Measurements from ENCODE around the gene SPRYD3.
"Not testable (repeated sequence)": the region's sequence is repeated elsewhere in the genome, so short reads cannot be mapped to it uniquely, and the experiment has no call there.

SPRYD3 gene

DNA sequence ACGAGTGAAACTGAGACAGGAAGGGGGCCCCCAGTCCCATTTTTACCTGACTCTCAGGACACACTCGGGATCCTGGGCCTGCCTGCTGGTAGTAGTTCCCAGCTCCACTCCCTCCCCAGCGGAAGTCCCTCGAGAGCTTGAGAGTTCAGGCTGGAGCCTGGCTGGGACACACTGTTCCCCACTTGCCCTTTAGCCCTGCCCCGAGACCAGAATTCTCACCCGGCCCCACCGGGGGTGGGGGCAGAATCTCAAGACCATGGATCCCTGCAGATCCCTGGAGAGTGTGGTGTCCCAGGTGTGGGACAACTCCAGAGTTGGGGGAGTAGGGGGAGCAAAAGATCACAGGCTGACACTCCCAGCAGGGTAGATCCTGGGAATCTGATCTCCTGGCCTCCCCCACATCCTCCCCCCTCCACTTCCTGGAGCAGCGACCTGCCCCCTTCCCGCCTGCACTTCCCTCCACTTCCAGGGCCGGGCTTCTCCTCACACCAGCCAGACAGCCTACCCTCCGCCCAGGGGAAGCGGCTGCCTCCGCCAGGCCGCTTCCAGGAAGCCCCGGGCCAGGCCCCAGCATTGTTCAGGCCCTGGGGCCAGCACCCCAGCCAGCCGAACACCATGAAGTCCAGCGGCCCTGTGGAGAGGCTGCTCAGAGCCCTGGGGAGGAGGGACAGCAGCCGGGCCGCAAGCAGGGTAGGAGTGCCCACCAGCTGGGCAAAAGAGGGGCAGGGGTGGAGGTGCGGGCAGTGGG is 29.4 kb downstream of the SPRYD3 start, which contains the start of gene TNS2:
TNS2 (plus strand) TSS at position 495 of the 748 bp plus-strand sequence; CDS start at position 616, 121 bp downstream.
- peak; percentile 53 for DNase-seq (ENCODE audit: low spot score)

DNA sequence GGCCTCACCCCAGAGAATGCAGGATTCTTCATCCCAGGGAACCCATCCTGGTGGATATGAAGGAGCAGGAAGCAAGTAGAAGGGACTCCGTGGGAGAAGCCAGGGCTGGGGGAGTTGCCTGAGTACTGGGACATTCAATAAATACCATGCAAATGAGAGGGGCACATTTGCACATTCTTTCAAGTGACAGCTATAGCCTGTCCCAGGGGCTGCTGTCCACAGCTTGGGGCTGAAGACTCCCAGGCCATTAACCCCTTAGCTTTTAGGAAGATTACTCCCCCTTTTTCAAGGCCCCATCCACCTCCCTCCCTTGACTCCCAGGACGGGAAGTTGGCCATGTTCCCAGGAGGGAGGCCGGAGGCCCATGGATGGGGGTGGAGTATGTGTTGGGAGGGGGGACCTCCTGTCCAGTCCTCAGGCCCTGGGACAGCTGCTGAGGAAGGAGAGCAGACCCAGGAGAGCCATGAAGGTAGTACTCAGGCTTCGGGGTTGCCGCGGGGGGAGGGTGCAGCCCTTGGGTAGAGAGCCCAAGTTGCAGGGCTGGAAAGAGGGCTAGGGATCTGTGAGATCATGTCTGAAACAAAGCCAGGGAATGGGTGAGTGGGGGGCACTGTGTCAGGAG is 30.3 kb downstream of the SPRYD3 start:
- DNase-seq (ENCODE audit: low spot score): peak; percentile 65

DNA sequence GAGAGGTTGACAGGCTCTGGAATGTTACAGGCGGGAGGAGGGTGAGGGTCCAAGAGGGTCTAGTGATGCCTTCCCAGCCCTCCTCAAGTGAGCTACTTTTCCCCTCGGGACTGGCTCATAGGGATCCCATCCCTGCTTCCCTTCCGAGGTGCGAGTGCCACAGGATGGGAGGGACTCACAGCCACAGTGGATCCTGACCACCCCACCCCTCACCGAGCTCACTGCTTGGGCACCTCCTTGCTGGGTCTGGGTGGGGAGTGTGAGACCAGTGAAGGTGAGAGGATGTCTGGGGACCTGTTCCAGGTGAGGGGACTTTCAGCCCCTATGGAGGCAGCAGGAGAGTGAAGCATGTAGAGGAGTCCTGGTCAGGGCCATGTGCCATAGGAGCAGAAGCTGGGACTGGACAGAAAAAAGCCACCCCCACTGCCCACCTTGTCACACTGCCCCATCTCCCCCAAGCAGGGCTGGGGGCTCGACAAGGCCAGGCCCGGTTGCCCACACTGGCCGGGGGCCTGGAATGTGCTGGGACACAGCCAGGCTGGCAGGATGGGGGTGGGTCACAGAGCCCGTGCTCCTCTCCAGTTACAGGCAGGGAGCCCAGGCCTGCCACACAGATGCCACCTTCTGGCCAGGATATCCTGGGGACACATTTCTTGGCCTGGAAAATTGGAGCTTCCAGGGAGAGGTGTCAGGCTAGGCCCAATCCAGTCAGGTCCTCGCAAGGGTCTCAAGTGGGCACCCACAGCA is 31.0 kb downstream of the SPRYD3 start:
- peak; percentile 28 for DNase-seq (ENCODE audit: low spot score)

DNA sequence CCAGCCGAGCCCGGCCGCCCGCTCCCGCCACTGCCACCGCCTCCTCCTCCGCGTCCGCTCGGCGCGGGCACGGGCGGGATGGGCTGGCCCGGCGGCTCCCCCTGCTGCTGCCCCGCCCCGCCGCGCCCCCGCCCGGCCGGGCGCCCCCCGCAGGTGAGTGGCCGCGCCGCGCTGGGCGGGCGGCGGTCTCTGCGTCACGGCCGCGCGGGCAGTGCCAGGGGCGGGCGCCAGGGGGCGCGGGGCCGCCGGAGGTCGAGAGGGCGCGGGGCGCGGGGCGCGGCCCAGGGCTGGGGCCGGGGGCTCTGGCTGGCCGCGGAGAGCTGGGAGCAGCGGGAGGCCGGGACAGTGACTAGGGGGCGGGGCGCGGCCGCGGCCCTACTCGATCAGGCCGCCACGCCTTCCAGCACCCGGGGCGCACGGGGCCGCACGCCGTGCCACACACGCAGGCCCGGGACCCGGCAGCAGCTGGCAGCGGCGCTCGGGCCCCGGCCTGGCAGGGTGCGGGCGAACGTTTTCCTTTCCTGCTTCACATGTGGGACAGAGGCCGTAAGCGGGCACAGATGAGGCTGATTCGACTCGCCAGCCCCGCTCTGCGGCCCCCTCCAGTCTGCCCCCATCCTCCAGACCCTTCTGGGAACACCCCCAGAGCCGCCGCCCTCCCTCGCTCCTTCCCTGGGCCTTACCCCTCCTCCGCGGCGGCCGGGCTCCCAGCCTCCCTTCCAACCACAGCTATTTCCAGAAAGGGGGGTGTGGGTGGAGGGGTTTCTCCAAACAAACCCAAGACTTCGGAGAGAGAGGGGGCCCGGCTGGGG is 31.8 kb downstream of the SPRYD3 start:
- DNase-seq (ENCODE audit: low spot score): peak; percentile 85

DNA sequence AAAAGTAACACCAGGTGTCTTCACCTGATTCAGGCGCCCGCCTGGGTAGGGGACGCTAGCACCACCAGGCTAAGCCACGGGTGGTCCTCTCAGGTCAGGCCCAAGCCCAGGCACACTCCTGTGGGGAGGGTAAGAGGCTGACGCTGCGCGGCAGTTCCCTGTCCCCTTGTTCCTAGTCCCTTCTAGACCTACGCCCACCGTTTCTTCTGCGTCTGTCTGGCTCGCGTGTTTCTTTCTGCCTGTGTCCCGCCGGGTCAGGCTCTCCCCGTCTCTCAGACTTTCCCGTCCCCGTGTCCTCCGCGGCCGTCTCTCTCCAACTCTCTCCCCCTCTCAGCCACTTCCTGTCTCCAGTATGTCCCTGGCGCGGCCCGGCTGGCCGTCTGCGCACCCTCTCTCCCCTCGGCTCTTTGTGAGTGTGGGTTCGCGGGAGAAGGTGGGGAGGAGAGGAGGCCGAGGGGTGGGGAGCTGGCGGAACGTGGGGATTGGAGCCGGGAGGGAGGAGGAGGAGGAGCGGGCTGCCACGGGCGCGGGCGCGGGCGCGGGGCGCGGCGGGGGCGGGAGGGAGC is 32.5 kb downstream of the SPRYD3 start:
- DNase-seq (ENCODE audit: low spot score): peak; percentile 93

DNA sequence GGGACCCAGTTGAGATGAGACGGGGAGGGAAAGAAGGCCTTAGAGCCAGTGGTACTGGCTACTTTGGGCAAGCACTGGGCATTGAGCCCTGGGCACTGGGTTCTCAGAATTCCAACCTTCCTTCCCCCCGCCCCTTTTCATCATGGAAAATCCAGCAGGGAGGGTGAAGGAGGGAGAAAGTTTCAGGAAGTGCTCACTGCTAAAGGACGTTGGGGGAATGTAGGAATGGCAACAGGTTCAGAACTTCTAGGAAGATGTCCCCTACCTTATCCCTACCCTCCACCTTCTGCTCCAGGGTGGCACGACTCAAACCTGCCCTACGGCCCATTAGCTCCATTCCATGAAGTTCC is 33.5 kb downstream of the SPRYD3 start:
- no peak for DNase-seq (ENCODE audit: low spot score)

DNA sequence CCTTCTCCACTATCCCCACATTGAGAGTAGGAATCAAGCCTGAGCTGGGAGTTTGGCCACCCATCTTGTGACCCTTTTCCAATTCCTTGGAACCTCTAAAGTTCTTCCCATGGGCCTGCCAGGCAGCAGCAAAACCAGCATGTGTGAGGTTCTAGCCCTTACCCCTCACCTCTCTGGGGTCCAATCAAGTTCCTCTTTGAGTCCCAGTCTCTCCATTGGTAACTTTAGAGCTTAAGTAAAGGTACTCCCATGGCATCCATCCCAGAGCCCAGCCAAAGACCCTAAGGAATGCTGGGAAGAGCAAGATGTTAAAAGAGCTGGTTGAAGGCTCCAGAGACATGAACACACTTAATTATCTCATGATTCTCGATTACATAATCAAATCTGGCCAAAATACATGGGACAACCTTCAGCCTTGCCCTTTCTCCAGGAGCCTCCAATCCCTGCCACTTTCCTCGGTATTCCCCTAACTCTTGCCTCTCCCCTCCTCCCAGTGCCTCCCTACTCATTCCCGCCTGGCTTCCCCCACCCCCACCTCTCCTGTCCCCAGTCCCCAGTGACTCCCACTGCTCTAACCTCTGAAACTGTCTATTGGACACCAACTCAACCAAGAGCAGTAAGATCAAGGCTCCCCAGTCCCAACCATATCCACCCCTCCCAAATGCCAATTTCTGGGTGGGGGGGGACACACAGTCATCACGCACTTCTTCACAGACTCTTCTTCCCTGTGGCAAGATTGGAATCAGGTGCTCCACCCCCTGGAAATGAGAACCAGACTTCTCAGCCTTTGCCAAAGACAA is 34.1 kb downstream of the SPRYD3 start:
- DNase-seq (ENCODE audit: low spot score): no peak

DNA sequence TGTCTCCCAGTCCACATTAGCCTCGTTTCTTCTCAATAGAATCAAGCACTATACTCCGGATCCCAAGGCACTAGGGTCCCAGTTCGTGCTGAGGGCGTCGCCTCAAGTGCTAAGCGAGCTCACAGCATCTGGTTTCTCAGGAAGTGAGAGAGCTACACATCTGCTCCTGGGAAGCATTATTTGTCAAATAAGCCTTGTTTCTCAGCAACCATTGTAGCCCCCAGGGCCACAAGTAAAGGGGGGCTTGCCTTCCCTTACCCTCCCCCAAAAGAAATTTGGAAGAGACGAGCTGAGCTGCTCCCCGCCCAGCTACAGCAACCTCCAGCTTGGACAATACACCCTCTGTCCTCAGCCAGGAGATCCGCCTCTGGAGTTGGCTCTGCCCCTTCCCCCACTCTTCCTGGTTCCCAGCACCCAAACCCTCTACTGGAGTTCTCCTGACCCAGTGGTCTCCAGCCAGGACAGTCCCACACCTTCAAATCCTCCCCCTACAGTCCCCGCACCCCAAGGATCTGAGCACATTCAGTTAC is 35.1 kb downstream of the SPRYD3 start:
- DNase-seq (ENCODE audit: low spot score): no peak

DNA sequence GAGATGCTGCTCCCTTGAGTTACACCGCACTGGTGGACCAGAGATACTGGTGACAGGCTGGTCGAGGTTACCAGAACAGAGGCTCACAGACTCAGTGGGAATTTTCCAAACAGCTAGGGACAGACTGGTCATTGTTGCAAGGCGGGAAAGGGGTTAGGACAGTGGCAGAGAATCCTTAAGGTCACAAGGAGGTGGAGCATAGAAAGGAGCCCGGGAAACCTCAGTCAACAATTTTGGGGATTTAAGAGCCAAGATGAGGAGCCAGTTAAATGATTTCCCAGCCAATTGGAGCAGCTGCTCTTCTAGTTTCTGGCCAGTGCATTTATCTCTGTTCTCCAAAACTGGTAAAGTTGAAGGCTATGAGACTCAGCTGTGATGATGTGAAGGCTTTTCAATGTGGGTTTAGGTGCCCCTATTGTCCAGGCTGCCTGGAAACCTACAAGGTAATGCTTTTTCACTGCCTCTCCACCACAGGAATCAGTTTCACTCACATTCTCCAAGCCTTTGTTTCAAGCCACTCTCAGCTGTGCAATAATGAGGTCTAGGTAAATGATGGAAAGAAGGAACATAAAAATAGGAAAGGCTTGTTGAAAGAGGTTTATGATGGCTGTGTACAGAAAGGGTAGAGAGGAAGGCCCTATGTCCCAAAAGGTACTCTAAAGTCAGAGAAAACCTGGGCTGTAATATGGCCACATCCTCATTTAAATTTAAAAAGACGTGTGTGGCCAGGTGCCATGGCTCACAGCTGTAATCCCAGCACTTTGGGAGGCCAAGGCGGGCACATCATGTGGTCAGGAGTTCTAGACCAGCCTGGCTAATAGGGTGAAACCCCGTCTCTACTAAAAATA is 36.4 kb downstream of the SPRYD3 start:
- no peak for DNase-seq (ENCODE audit: low spot score)

DNA sequence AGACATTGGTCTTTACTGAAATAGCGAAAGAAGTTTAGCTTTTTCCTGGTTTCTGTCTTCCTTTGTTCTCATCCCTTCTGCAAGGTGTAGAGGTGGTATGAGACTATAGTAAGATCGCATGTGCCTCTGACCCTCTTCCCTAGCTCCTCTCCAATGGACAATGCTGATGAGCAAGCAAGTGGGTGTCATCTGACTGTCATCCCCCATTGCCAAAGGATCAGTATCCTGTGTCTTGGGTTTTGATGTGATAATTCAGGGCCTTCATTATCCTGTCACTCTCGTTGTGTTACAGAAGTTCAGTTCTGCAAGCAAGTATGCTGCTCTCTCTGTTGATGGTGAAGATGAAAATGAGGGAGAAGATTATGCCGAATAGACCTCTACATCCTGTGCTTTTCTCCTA is 39.3 kb downstream of the SPRYD3 start:
- no peak for DNase-seq (ENCODE audit: low spot score)

DNA sequence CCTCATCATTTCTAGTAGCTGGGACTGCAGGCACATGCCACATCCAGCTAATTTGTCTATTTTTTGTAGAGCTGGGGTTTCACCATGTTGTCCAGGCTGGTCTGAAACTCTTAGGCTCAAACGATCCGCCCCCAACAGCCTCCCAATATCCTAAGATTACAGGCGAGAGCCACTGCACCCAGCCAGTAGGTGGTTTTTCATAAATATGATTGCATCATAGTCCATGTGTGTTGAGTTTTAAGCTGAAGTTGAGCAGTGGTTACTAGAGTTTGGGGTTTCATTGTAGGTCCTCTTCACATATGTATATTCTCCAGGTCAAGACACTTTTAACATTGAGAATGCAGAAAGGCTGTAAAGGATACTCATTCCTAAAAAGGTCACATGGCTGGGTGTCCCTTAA is 42.4 kb downstream of the SPRYD3 start:
- no peak for DNase-seq (ENCODE audit: low spot score)

DNA sequence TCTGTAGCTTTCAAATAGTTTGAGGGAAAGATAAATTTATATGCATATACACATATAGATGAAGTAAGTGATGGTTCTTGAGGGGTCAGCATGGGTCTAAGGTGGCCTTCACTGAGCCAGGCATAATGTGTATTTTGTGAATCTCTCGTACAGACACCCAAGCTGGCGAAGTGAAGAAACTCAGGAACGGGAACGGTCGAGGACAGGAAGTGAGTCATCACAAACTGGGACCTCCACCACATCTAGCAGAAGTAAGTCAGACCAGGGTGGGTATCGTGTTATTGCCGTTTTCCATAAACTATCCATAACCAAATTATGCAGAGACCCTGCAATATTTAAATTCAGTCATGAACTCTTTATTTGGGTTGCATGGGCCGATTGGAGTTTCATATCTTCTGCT is 44.7 kb downstream of the SPRYD3 start:
- no peak for DNase-seq (ENCODE audit: low spot score)

DNA sequence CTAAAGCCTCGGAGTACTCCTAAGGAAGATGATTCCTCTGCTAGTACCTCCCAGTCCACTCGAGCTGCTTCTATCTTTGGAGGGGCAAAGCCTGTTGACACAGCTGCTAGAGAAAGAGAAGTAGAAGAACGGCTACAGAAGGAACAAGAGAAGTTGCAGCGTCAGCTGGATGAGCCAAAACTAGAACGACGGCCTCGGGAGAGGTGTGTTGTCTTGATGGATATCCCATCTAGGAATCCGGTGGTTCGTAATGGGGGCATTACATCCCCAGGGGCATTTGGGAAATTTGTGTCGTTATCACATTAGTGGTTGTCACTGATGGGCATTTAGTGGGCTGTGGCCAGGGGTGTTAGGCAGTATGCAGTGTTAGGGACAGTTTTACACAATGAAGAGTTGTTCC is 45.4 kb downstream of the SPRYD3 start:
- not testable (repeated sequence) for DNase-seq (ENCODE audit: low spot score)

DNA sequence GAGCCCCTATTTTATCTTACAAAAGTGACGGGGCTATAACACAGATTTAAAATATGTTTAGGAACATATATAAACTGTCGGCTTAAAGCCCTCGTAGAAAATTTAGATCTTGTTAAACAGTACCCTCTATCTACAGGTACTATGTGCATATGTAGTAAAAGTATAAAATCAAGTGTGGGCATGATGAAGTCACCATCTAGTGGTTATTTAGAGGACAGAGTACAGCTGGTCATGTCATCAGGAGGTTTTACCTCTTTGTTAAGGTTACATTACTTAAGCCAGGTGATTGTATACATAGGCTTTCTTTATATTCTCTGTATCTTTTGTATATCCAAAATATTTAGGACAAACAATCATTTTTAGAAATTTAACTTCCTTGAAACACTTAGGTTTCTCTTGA is 47.6 kb downstream of the SPRYD3 start:
- DNase-seq (ENCODE audit: low spot score): no peak

DNA sequence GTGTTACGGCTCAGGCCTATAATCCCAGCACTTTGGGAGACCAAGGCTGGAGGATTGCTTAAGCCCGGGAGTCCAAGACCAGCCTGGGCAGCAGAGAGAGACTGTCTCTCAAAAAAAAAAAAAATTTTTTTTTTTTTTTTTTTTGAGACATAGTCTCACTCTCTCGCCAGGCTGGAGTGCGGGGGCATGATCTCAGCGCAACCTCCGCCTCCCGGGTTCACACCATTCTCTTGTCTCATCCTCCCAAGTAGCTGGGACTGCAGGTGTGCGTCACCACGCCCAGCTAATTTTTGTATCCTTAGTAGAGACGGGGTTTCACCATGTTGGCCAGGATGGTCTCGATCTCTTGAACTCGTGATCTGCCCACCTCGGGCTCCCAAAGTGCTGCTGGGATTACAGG is 52.2 kb downstream of the SPRYD3 start:
- not testable (repeated sequence) for DNase-seq (ENCODE audit: low spot score)

DNA sequence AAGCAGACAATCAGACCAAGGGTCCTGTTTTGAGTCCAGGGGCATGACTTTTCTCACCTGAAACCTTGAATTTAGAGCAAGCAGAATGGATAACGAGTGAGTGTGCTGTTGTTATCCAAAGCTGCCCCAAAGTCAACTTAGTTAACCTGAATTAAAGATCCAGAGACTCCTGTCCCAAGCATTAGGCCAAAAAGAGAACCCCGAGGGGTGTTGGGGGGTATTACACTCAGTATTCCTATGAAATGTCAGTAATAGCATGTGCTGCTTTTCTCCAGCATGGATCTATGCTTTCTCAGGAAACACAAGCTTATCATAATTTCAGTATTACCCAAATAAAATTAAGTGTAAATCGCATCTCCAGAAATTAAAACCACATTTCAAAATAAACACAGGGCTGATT is 53.9 kb downstream of the SPRYD3 start:
- no peak for DNase-seq (ENCODE audit: low spot score)

DNA sequence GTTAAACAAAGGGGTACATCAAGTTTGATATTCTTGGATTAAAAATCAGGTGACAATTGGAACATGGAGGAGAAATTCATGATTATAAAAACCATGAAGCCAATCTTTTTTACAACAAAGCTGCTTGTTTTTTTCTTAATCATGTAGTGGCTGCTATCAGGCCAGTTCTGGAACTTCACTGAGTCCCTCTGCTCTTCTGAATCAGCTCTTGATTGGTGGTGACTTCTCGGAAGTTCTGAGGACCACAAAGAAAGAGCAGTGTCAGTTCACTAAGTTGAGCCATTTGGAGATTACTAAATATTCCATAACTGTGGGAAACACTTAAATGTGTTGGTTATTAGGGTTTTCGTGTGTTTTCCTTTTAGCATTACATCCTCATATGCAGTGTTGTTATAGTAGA is 64.5 kb downstream of the SPRYD3 start:
- DNase-seq (ENCODE audit: low spot score): no peak
